HCT116 (cell line): ENCODE results near the gene C1orf115. TPM values are rescaled to one million over a fixed set of nuclear protein-coding genes. Genes with fewer than 3 reads are reported as not detected.

Experiments used
- ATAC-seq: fragments of 200-7000 bp; cut with Tn5 transposase; 2 replicates; pipeline ENCODE4 v1.9.1; 2020; ENCODE audit warnings: mild to moderate bottlenecking, moderate library complexity
- BruUV-seq: library from RNA; stranded (reverse); fragments of 400-500 nt; replicated peaks from 2 replicates; lab custom pipeline; 2021; lab: Mats Ljungman, UMichigan
- CTCF ChIA-PET: fragments of 300-600 bp; sonication (Branson Sonifier 250); formaldehyde crosslinking; loops from one replicate; lab custom pipeline; 2021; ENCODE audit warnings: antibody characterized with exemption; lab: Charles Lee
- POLR2A ChIA-PET: fragments of 300-600, 350-600 bp; sonication (Branson Sonifier 250); formaldehyde crosslinking; loops from one replicate; lab custom pipeline; 2021; ENCODE audit warnings: antibody characterized with exemption; lab: Charles Lee
- RAD21 ChIA-PET, 2 experiments: fragments of 300-600 bp; sonication (Branson Sonifier 250); formaldehyde crosslinking; loops; one replicate each; lab custom pipeline; 2023; ENCODE audit warnings: low total read pairs in 2 of 2; ENCODE audit not compliant: uncharacterized antibody in 2 of 2, unreplicated experiment in 2 of 2, low non-redundant PET in 1 of 2; lab: Charles Lee
- DNase-seq: peaks from one replicate; pipeline ENCODE4 v3.0.0-alpha.2; 2010; ENCODE audit warnings: low read depth, low spot score
- H2AFZ ChIP-seq: fragments of 200-600 bp; shearing (Covaris generic), sonication (generic); 2 replicates; pipeline ENCODE4 v1.6.1; 2017; ENCODE audit warnings: low read depth, mixed run types, mixed read lengths, antibody characterized with exemption, low read length; ENCODE audit not compliant: poor library complexity, severe bottlenecking
- H3K27ac ChIP-seq: 2 replicates; pipeline ENCODE4 v1.5.1; 2012; ENCODE audit warnings: low read depth, low read length
- H3K27me3 ChIP-seq: fragments of 200-600 bp; sonication (generic); 2 replicates; pipeline ENCODE4 v1.6.1; 2016; ENCODE audit warnings: mixed run types, low read length, mixed read lengths; ENCODE audit not compliant: insufficient read depth
- H3K36me3 ChIP-seq, 2 experiments: fragments of 200-500 bp in 1 of 2; fragments of 200-600 bp in 1 of 2; sonication (Bioruptor generic) in 1 of 2; sonication (generic) in 1 of 2; 2 replicates each; pipeline versions ENCODE4 v1.5.1 to v1.6.1; 2014 to 2016; ENCODE audit warnings: low read length in 2 of 2, inconsistent platforms in 1 of 2, mixed read lengths in 1 of 2, mixed run types in 1 of 2; ENCODE audit not compliant: insufficient read depth in 2 of 2, control insufficient read depth in 1 of 2
- H3K4me1 ChIP-seq, 2 experiments: fragments of 200-600 bp in 1 of 2; sonication (generic) in 1 of 2; 2 replicates each; pipeline versions ENCODE4 v1.5.1 to v1.6.1; 2012 to 2017; ENCODE audit warnings: low read length in 2 of 2, inconsistent platforms in 1 of 2, mild to moderate bottlenecking in 1 of 2, mixed read lengths in 1 of 2, mixed run types in 1 of 2, moderate library complexity in 1 of 2; ENCODE audit not compliant: insufficient read depth in 2 of 2, control insufficient read depth in 1 of 2
- H3K4me2 ChIP-seq: fragments of 200-600 bp; sonication (generic); 2 replicates; pipeline ENCODE4 v1.6.1; 2017; ENCODE audit warnings: mixed run types, low read length, mixed read lengths
- H3K4me3 ChIP-seq, 2 experiments: fragments of 200-600 bp in 1 of 2; sonication (generic) in 1 of 2; replicated peaks in 1 of 2; 2 replicates each; pipeline ENCODE4 v1.5.1; 2011 to 2016; ENCODE audit warnings: low read length in 2 of 2, control low read depth in 1 of 2, low read depth in 1 of 2, mild to moderate bottlenecking in 1 of 2, mixed read lengths in 1 of 2, mixed run types in 1 of 2
- H3K79me2 ChIP-seq: fragments of 200-600 bp; sonication (generic); 2 replicates; pipeline ENCODE4 v1.6.1; 2017; ENCODE audit warnings: mild to moderate bottlenecking, mixed run types, low read length, moderate library complexity, mixed read lengths; ENCODE audit not compliant: insufficient read depth
- H3K9ac ChIP-seq: fragments of 200-600 bp; sonication (generic); 2 replicates; pipeline ENCODE4 v1.6.1; 2016; ENCODE audit warnings: low read length, mixed read lengths
- H3K9me2 ChIP-seq: fragments of 200-600 bp; sonication (generic), shearing (Covaris generic); 2 replicates; pipeline ENCODE4 v1.6.1; 2017; ENCODE audit warnings: mixed run types, mild to moderate bottlenecking, moderate library complexity; ENCODE audit not compliant: insufficient read depth
- H3K9me3 ChIP-seq, 2 experiments: fragments of 200-500 bp in 1 of 2; fragments of 200-600 bp in 1 of 2; sonication (Bioruptor generic) in 1 of 2; sonication (generic) in 1 of 2; 2 replicates each; pipeline ENCODE4 v1.6.1; 2014 to 2017; ENCODE audit warnings: low read length in 2 of 2, mixed read lengths in 2 of 2, inconsistent platforms in 1 of 2, low read depth in 1 of 2, mild to moderate bottlenecking in 1 of 2, mixed run types in 1 of 2, moderate library complexity in 1 of 2; ENCODE audit not compliant: control insufficient read depth in 1 of 2, insufficient read depth in 1 of 2
- H4K20me1 ChIP-seq: fragments of 200-600 bp; sonication (generic), shearing (Covaris generic); 2 replicates; pipeline ENCODE4 v1.6.1; 2017; ENCODE audit warnings: mixed run types, mild to moderate bottlenecking, moderate library complexity; ENCODE audit not compliant: insufficient read depth
- ATF3 ChIP-seq: IDR thresholded peaks from 2 replicates; pipeline ENCODE4 v1.6.1; 2012
- CTCF ChIP-seq, 3 experiments: fragments of 200-600 bp in 1 of 3; sonication (generic) in 1 of 3; IDR thresholded peaks in 2 of 3; conservative IDR thresholded peaks in 1 of 3; 2 replicates each; pipeline ENCODE4 v1.5.1; 2012 to 2017; ENCODE audit warnings: low read depth in 2 of 3, low read length in 2 of 3, antibody characterized with exemption in 1 of 3, borderline replicate concordance in 1 of 3, control low read depth in 1 of 3, mild to moderate bottlenecking in 1 of 3, mixed read lengths in 1 of 3, mixed run types in 1 of 3, moderate library complexity in 1 of 3; ENCODE audit not compliant: insufficient read depth in 1 of 3
- EZH2 ChIP-seq: fragments of 200-600 bp; sonication (generic); IDR thresholded peaks from 2 replicates; pipeline ENCODE4 v1.6.1; 2017; ENCODE audit warnings: antibody characterized with exemption, mixed run types
- EZH2phosphoT487 ChIP-seq: fragments of 200-600 bp; IDR thresholded peaks from 2 replicates; pipeline ENCODE4 v1.6.1; 2018; ENCODE audit warnings: antibody characterized with exemption, borderline replicate concordance
- JUND ChIP-seq: IDR thresholded peaks from 2 replicates; pipeline ENCODE4 v1.6.1; 2012
- POLR2AphosphoS5 ChIP-seq: IDR thresholded peaks from 2 replicates; pipeline ENCODE4 v1.6.1; 2011; ENCODE audit warnings: mild to moderate bottlenecking, low read depth, low read length, moderate library complexity
- RAD21 ChIP-seq: IDR thresholded peaks from 2 replicates; pipeline ENCODE4 v1.6.1; 2012; ENCODE audit warnings: low read depth, mild to moderate bottlenecking
- SP1 ChIP-seq: IDR thresholded peaks from 2 replicates; pipeline ENCODE4 v1.6.1; 2012; ENCODE audit warnings: low read depth
- SRF ChIP-seq: IDR thresholded peaks from 2 replicates; pipeline ENCODE4 v1.6.1; 2012; ENCODE audit warnings: low read depth
- TCF7L2 ChIP-seq: IDR thresholded peaks from 2 replicates; pipeline ENCODE4 v1.7.0; 2011; ENCODE audit warnings: borderline replicate concordance, inconsistent platforms; ENCODE audit not compliant: insufficient read depth, insufficient read length; ENCODE audit errors: extremely low read depth
- ZFX ChIP-seq: fragments of 450-650 bp; IDR thresholded peaks from 2 replicates; pipeline ENCODE4 v1.6.1; 2017
- intact Hi-C: fragments of 100-400 bp; cut with micrococcal nuclease; formaldehyde crosslinking; loops from 2 replicates; pipeline ENCODE4 v1.10.0; 2022
- total RNA-seq: library from RNA; stranded (reverse); gene quantifications from one replicate; pipeline ENCODE4 v1.2.1, GENCODE V29; 2021; ENCODE audit not compliant: unreplicated experiment

The C1orf115 gene
- total RNA-seq, 1 experiment from 2014 or later = 16.8 TPM

- H3K27ac ChIP-seq = no peak overlapping the region
- no peak overlapping the region for H3K4me2 ChIP-seq
- no peaks in the 10 kb centered on the region for H3K4me1 ChIP-seq
- no peak overlapping the region for H2AFZ ChIP-seq
- no peaks in the 10 kb centered on the region for H3K36me3 ChIP-seq
- no peak for DNase-seq
- no peaks in the 10 kb centered on the region for H4K20me1 ChIP-seq
- H3K9ac ChIP-seq = no peak overlapping the region
- BruUV-seq = no TSS peak
- H3K27me3 ChIP-seq = no peaks in the 10 kb centered on the region
- intact Hi-C loops = loop anchor here (5.0 kb wide), 2 partner anchors 384 to 399 kb away; no protein-coding TSS in a partner anchor
- no peaks in the 10 kb centered on the region for H3K79me2 ChIP-seq
- no peak for TF ChIP-seq EZH2
- TF ChIP-seq SRF = no peak
- TF ChIP-seq JUND = no peak
- TF ChIP-seq SP1 = no peak
- no peak for TF ChIP-seq EZH2phosphoT487
- no peak for TF ChIP-seq ZFX
- no peak for TF ChIP-seq CTCF (IDR thresholded peaks at IDR 0.05 in 2 of 3, conservative IDR thresholded peaks at IDR 0.05 in 1 of 3; ENCODE audit: borderline replicate concordance in 1 of 3, insufficient read depth in 1 of 3, low read depth in 2 of 3, low read length in 2 of 3)
- TF ChIP-seq POLR2AphosphoS5 = no peak
- no peak for TF ChIP-seq RAD21
- no peak for TF ChIP-seq ATF3
- no peak for TF ChIP-seq TCF7L2
- TF ChIP-seq, all 23 proteins: peak for 0
- ChIA-PET POLR2A (no interaction called here), CTCF (interaction anchor here (1.0 to 1.1 kb wide), 2 partner anchors 52 to 93 kb away, joined by 3 to 4 read pairs; no protein-coding TSS in a partner anchor), RAD21 (no interaction called here)
- H3K9me3 ChIP-seq = no peaks in the 10 kb centered on the region
- no peak for ATAC-seq
- no peaks in the 10 kb centered on the region for H3K9me2 ChIP-seq
- no peak overlapping the region for H3K4me3 ChIP-seq
These were observed 8.8 kb upstream of the C1orf115 start for GRCh38 chr1:220681220-220681880.
